GM15510 (cell line): ENCODE results near the gene ZNF546.

Source experiments
- POLR2A ChIP-seq: IDR thresholded peaks from 3 replicates; pipeline ENCODE4 v1.6.1; 2011; ENCODE audit warnings: borderline replicate concordance; ENCODE audit not compliant: insufficient read length; ENCODE audit errors: extremely low read depth

ZNF546 gene

GRCh38 chr19:39996811-39997637 lies at the start of gene ZNF546:
TSS of gene ZNF546 (plus strand) at chr19:39997060. CDS start at chr19:39998327, 1,267 bp downstream.
- TF ChIP-seq POLR2A: peak; percentile 97

- TF ChIP-seq POLR2A: no peak
These were observed 47.7 kb upstream of the ZNF546 start for GRCh38 chr19:39949026-39949747.

DNA sequence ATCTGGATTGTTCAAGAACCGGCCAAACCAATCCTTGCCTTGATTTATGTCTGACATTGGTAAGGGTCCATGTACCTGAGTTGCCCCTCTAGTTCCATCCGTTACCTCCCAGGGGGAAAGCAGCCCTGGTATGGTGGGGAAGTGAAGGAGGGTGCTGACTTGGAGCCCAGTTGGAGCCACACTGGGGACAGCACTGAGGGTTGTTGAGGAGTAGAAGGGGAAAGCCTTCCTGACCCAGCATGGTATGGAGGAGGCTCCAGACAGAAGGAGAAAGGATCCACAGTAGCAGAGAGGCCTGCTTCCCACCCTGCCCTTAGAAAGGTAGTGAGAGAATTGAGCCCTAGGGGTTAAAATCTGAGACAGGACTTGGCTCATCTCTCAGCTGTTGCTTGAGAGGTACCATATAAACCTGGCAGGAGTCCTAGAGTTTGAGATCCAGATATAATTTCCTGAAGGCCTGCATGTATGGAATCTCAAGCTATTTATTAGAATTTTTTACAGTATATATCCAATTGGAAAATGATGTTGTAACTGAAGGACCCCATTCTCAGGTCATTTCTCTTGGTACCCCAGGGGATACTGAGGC lies 45.7 kb upstream of the ZNF546 start:
- TF ChIP-seq POLR2A: no peak

DNA sequence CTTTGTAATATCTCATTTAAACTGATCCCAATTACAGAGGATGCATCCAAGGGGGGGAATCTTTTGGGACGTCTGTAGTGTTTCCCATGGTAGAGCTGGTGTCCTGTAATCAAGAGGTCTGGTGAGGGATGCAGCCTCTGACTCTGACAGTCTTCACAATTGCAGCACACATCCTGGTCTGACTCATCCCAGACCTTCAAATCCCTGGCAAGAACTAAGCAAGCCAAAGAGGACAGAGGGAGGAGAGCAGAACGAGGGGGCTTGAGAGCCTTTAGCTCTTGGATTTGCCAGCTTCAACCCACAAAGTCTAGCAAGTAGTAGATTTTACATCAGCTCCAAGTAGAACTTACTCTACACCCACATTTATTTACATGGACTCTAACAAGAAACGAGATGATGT lies 45.2 kb upstream of the ZNF546 start:
- no peak for TF ChIP-seq POLR2A

DNA sequence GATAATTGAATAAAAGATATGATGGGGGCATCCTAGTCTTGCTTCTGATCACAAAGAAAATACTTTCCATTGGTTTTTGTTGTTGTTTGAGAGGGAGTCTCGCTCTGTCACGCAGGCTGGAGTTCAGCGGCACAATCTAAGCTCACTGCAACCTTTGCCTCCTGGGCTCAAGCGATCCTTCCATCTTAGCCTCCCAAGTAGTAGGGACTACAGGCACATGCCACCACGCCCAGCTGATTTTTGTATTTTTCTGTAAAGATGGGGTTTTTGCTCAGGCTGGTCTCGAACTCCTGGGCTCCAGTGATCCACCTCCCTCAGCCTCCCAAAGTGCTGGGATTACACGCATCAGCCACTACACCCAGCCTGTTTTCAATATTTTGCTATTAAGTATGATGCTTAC lies 42.9 kb upstream of the ZNF546 start:
- TF ChIP-seq POLR2A: no peak

DNA sequence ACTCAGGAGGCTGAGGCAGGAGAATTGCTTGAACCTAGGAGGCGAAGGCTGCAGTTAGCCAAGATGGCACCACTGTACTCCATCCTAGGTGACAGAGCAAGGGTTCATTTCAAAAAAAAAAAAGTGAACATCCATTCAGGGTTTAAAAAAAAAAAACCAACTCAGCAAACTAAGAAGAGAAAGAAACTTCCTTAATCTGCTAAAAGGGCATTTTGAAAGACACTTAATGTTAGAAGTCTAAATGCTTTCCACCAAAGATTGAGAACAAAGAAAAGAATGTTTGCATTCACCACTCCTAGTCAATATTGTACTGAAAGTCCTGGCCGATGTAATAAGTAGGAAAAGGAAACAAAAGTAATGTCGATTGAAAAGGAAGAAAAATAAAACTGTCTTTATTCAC lies 33.0 kb upstream of the ZNF546 start:
- TF ChIP-seq POLR2A: no peak

- TF ChIP-seq POLR2A: no peak
These were observed 30.2 kb upstream of the ZNF546 start for GRCh38 chr19:39966617-39967016.

GRCh38 chr19:39967561-39967960 lies 29.3 kb upstream of the ZNF546 start:
- no peak for TF ChIP-seq POLR2A

DNA sequence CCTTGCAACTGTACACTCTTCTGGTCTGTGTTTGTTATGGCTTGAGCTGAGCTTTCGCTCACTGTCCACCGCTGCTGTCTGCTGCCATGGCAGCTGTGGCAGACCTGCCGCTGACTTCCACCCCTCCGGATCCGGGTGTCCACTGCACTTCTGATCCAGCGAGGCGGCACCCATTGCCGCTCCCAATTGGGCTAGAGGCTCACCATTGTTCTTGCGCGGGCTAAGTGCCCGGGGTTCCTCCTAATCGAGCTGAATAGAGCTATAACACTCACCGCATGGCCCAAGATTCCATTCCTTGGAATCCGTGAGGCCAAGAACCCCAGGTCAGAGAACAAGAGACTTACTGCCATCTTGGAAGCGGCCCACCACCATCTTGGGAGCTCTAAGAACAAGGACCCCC lies 28.1 kb upstream of the ZNF546 start:
- no peak for TF ChIP-seq POLR2A

GRCh38 chr19:39969266-39969665 lies 27.6 kb upstream of the ZNF546 start:
- no peak for TF ChIP-seq POLR2A

DNA sequence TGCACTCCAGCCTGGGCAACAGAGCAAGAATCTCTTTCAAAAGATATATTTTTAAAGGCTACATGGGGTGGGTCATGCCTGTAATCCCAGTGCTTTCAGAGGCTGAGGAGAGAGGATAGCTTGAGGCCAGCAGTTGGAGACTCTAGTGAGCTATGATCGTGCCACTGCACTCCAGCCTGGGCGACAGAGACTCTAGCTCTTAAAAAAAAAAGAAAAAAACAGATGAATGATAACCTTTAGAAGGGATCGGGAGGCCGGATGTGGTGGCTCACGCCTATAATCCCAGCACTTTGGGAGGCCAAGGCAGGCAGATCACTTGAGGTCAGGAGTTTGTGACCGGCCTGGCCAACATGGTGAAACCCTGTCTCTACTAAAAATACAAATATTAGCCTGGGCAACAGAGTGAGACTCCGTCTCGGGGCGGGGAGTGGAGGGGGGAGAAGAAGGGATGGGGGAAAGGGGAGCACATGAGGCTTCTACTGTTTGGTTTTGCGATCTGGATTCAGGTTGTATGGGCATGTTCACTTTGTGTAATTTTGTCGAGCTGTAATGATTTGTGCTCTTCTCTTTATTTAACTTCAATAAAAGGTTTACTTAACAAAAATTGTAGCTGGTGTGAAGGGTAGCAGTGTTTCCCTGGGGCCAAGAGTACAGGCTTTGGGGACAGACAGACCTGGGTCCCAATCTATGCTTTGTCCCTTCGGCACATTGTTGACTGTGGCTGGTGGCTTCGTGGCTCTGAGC lies 27.0 kb upstream of the ZNF546 start:
- no peak for TF ChIP-seq POLR2A

- no peak for TF ChIP-seq POLR2A
These were observed 26.5 kb upstream of the ZNF546 start for GRCh38 chr19:39970425-39970674.

DNA sequence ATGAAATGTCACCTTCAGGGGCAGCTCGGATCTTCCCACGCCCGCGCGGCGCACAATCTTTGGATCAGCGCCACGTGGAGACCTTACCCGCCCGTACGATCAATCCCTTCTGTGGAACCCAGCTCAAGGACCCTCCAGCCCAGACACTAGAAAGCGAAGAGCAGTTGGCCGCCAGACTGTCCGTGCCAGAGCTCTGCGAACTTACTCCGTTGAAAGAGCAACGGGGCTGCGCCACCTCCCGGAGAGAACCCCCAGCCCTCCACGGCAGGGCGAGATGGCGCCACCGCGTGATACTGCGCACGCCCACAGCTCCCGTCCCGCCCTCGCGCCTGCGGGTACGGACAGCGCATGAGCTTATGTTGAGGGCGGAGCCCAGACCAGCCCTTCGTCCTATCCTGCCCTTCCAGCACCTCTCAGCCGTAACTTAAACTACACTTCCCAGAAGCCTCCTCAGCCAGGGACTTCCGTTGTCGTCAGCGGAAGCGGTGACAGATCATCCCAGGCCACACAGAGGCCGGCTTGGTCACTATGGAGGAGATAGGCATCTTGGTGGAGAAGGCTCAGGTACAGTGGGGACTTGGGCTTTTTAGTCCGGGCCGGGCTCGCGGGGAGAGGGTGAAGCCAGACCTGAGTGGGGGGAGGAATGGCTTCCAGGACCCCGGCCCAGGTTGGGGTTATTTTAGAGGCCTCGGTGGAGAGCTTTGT lies 26.0 kb upstream of the ZNF546 start, which contains the start of gene PSMC4:
Gene PSMC4, plus strand, starts transcription at position 491 of the 705 bp plus-strand sequence. Its CDS starts 38 bp downstream, at position 529.
- peak; percentile 73 for TF ChIP-seq POLR2A

- no peak for TF ChIP-seq POLR2A
These were observed 25.4 kb upstream of the ZNF546 start for GRCh38 chr19:39971380-39972035.
